GM23248 (cell line): Measurements from ENCODE around the gene FRMPD4. TPM values are rescaled to one million over a fixed set of nuclear protein-coding genes. Genes with fewer than 3 reads are reported as not detected.

ENCODE experiments used
- DNase-seq: peaks from one replicate; pipeline ENCODE4 v3.0.0-alpha.2; 2015
- H2AFZ ChIP-seq: fragments of 200-600 bp; sonication (generic); 2 replicates; pipeline ENCODE4 v1.6.1; 2016; ENCODE audit warnings: antibody characterized with exemption
- H3F3A ChIP-seq: fragments of 200-600 bp; sonication (generic); 2 replicates; pipeline ENCODE4 v1.6.1; 2016; ENCODE audit warnings: mild to moderate bottlenecking, antibody characterized with exemption, mixed run types; ENCODE audit not compliant: insufficient read depth
- H3K27ac ChIP-seq: fragments of 200-600 bp; sonication (generic); 2 replicates; pipeline ENCODE4 v1.5.1; 2016; ENCODE audit warnings: mild to moderate bottlenecking
- H3K27me3 ChIP-seq: fragments of 200-600 bp; sonication (generic); replicated peaks from 2 replicates; pipeline ENCODE4 v1.6.1; 2016; ENCODE audit warnings: mild to moderate bottlenecking; ENCODE audit not compliant: insufficient read depth
- H3K36me3 ChIP-seq: fragments of 200-600 bp; sonication (generic); 2 replicates; pipeline ENCODE4 v1.6.1; 2016; ENCODE audit warnings: low read depth, mild to moderate bottlenecking
- H3K4me1 ChIP-seq: fragments of 200-600 bp; sonication (generic); 2 replicates; pipeline ENCODE4 v1.6.1; 2016; ENCODE audit warnings: mild to moderate bottlenecking; ENCODE audit not compliant: insufficient read depth
- H3K4me2 ChIP-seq: fragments of 200-600 bp; sonication (generic); one replicate; pipeline ENCODE4 v1.6.1; 2016; ENCODE audit warnings: mild to moderate bottlenecking; ENCODE audit not compliant: unreplicated experiment
- H3K4me3 ChIP-seq: fragments of 200-600 bp; sonication (generic); 2 replicates; pipeline ENCODE4 v1.5.1; 2016; ENCODE audit warnings: mild to moderate bottlenecking
- H3K79me2 ChIP-seq: fragments of 200-600 bp; sonication (generic); 2 replicates; pipeline ENCODE4 v1.6.1; 2016; ENCODE audit warnings: mild to moderate bottlenecking; ENCODE audit not compliant: insufficient read depth
- H3K9ac ChIP-seq: fragments of 200-600 bp; sonication (generic); 2 replicates; pipeline ENCODE4 v1.6.1; 2016; ENCODE audit warnings: mild to moderate bottlenecking
- H3K9me2 ChIP-seq: fragments of 200-600 bp; sonication (generic); 2 replicates; pipeline ENCODE4 v1.6.1; 2016; ENCODE audit warnings: mixed run types, mild to moderate bottlenecking, moderate library complexity; ENCODE audit not compliant: insufficient read depth
- H3K9me3 ChIP-seq: fragments of 200-600 bp; sonication (generic); one replicate; pipeline ENCODE4 v1.6.1; 2017; ENCODE audit warnings: low read depth
- H4K20me1 ChIP-seq: fragments of 200-600 bp; sonication (generic); 2 replicates; pipeline ENCODE4 v1.6.0; 2016; ENCODE audit not compliant: insufficient read depth
- EZH2 ChIP-seq: fragments of 200-600 bp; sonication (generic); IDR thresholded peaks from 2 replicates; pipeline ENCODE4 v1.6.1; 2018; ENCODE audit warnings: antibody characterized with exemption, mild to moderate bottlenecking; ENCODE audit not compliant: insufficient read depth, poor library complexity, severe bottlenecking
- EZH2phosphoT487 ChIP-seq: fragments of 200-600 bp; sonication (generic); IDR thresholded peaks from 2 replicates; pipeline ENCODE4 v1.6.1; 2018; ENCODE audit warnings: antibody characterized with exemption, moderate library complexity, mild to moderate bottlenecking, low read depth; ENCODE audit not compliant: insufficient read depth
- WGBS, 2 experiments: methylation state at CpG; one replicate each; pipeline ENCODE4 v1.1.6; 2015 to 2017; ENCODE audit warnings: low lambda C conversion rate in 2 of 2, low coverage in 1 of 2; ENCODE audit errors: missing lambda C conversion rate in 2 of 2; 5-methylcytosine and 5-hydroxymethylcytosine counted together
- in situ Hi-C: fragments of 300-500 bp; cut with MboI; formaldehyde crosslinking; loops from 2 replicates; pipeline ENCODE4 v1.15.0; 2020
- polyA plus RNA-seq: library from polyadenylated mRNA; unstranded; fragments of >200 nt; fragmentation: Nextera tagmentation; extraction: Ambion mirVana; gene quantifications from 2 replicates; pipeline ENCODE4 v1.2.1, GENCODE V29; 2016
- total RNA-seq: library from RNA; depleted of rRNA; stranded (reverse); fragments of >200 nt; shearing (Covaris generic); gene quantifications from 2 replicates; pipeline ENCODE4 v1.2.3, GENCODE V29; 2014

Gene FRMPD4
- total and polyA plus RNA-seq, 2 experiments from 2014 or later, result 0.04 TPM; not detected in 1

GRCh38 chrX:12401252-12401651 lies 263.0 kb downstream of the FRMPD4 start:
- Histone ChIP-seq H3K4me3 (no peak overlapping the region), H3K79me2 (no peaks in the 10 kb centered on the region), H4K20me1 (no peaks in the 10 kb centered on the region), H3K9me2 (no peaks in the 10 kb centered on the region), H2AFZ (no peak overlapping the region), H3K9me3 (no peaks in the 10 kb centered on the region), H3K4me1 (no peaks in the 10 kb centered on the region), H3K4me2 (no peak overlapping the region), H3K27me3 (no peaks in the 10 kb centered on the region), H3K27ac (no peak overlapping the region), H3F3A (no peaks in the 10 kb centered on the region), H3K36me3 (no peaks in the 10 kb centered on the region), H3K9ac (no peak overlapping the region)
- 5 to 11% methylated on average over 1 of the region's 1 CpG for WGBS, 2 experiments
- no peak for DNase-seq
- in situ Hi-C loops, result loop anchor here (25.0 kb wide), 1 partner anchor 111 kb away; no protein-coding TSS in a partner anchor
- no peak for TF ChIP-seq EZH2phosphoT487
- no peak for TF ChIP-seq EZH2

GRCh38 chrX:12403474-12404082 lies 265.3 kb downstream of the FRMPD4 start:
- Histone ChIP-seq H3K4me3 (no peak overlapping the region), H3K4me2 (no peak overlapping the region), H3K9me3 (no peaks in the 10 kb centered on the region), H3K36me3 (no peaks in the 10 kb centered on the region), H3K4me1 (no peaks in the 10 kb centered on the region), H3K27ac (no peak overlapping the region), H3F3A (no peaks in the 10 kb centered on the region), H3K27me3 (no peaks in the 10 kb centered on the region), H3K79me2 (no peaks in the 10 kb centered on the region), H3K9me2 (no peaks in the 10 kb centered on the region), H3K9ac (no peak overlapping the region), H2AFZ (no peak overlapping the region), H4K20me1 (no peaks in the 10 kb centered on the region)
- in situ Hi-C loops, result loop anchor here (25.0 kb wide), 1 partner anchor 109 kb away; no protein-coding TSS in a partner anchor
- DNase-seq, result no peak
- TF ChIP-seq EZH2phosphoT487 (no peak), EZH2 (no peak)
- WGBS, 2 experiments, result 13 to 36% methylated on average over 2 to 3 of the region's 3 CpGs

GRCh38 chrX:12405306-12405705 lies 267.0 kb downstream of the FRMPD4 start:
- Histone ChIP-seq H3K9me2 (no peaks in the 10 kb centered on the region), H3K79me2 (no peaks in the 10 kb centered on the region), H3K4me1 (no peaks in the 10 kb centered on the region), H3F3A (no peaks in the 10 kb centered on the region), H2AFZ (no peak overlapping the region), H3K36me3 (no peaks in the 10 kb centered on the region), H3K27me3 (no peaks in the 10 kb centered on the region), H4K20me1 (no peaks in the 10 kb centered on the region), H3K9me3 (no peaks in the 10 kb centered on the region), H3K4me3 (no peak overlapping the region), H3K9ac (no peak overlapping the region), H3K4me2 (no peak overlapping the region), H3K27ac (no peak overlapping the region)
- TF ChIP-seq EZH2phosphoT487 (no peak), EZH2 (no peak)
- DNase-seq, result no peak
- in situ Hi-C loops, result loop anchor here (25.0 kb wide), 1 partner anchor 107 kb away; no protein-coding TSS in a partner anchor
- WGBS, 2 experiments, result 17 to 19% methylated on average over 2 of the region's 2 CpGs

GRCh38 chrX:12410523-12410922 lies 272.2 kb downstream of the FRMPD4 start:
- Histone ChIP-seq H4K20me1 (no peaks in the 10 kb centered on the region), H3K9me2 (no peaks in the 10 kb centered on the region), H3K27me3 (no peaks in the 10 kb centered on the region), H3K27ac (no peak overlapping the region), H3K4me3 (no peak overlapping the region), H3K4me2 (no peak overlapping the region), H3F3A (no peaks in the 10 kb centered on the region), H3K36me3 (no peaks in the 10 kb centered on the region), H3K9ac (no peak overlapping the region), H3K4me1 (no peaks in the 10 kb centered on the region), H3K9me3 (no peaks in the 10 kb centered on the region), H3K79me2 (no peaks in the 10 kb centered on the region), H2AFZ (no peak overlapping the region)
- TF ChIP-seq EZH2phosphoT487 (no peak), EZH2 (no peak)
- in situ Hi-C loops, result loop anchor here (25.0 kb wide), 1 partner anchor 102 kb away; no protein-coding TSS in a partner anchor
- no peak for DNase-seq
- 42 to 49% methylated on average over 6 of the region's 6 CpGs for WGBS, 2 experiments

- no peak overlapping the region for H3K4me3 ChIP-seq
- in situ Hi-C loops, result loop anchor here (25.0 kb wide), 1 partner anchor 100 kb away; no protein-coding TSS in a partner anchor
- H3K9me2 ChIP-seq, result no peaks in the 10 kb centered on the region
- 17 to 18% methylated on average over 1 of the region's 1 CpG for WGBS, 2 experiments
- no peak overlapping the region for H2AFZ ChIP-seq
- H3K36me3 ChIP-seq, result no peaks in the 10 kb centered on the region
- no peak for TF ChIP-seq EZH2phosphoT487
- TF ChIP-seq EZH2, result no peak
- no peaks in the 10 kb centered on the region for H4K20me1 ChIP-seq
- no peak overlapping the region for H3K9ac ChIP-seq
- H3K9me3 ChIP-seq, result no peaks in the 10 kb centered on the region
- no peaks in the 10 kb centered on the region for H3K27me3 ChIP-seq
- no peak for DNase-seq
- no peaks in the 10 kb centered on the region for H3K79me2 ChIP-seq
- no peak overlapping the region for H3K27ac ChIP-seq
- no peaks in the 10 kb centered on the region for H3K4me1 ChIP-seq
- no peak overlapping the region for H3K4me2 ChIP-seq
- H3F3A ChIP-seq, result no peaks in the 10 kb centered on the region
These were observed 273.6 kb downstream of the FRMPD4 start for GRCh38 chrX:12411831-12412230.
